Transverse colon (tissue), 4 donors: ENCODE data around the gene ALG8. TPM values are rescaled to one million over a fixed set of nuclear protein-coding genes. Genes with fewer than 3 reads are reported as not detected.

Source experiments
- DNase-seq: peaks from one replicate; pipeline ENCODE4 v3.0.0-alpha.2; 2019
- H3K27ac ChIP-seq, 4 donors: fragments of 200-600 bp; sonication (generic); 2 replicates each; pipeline ENCODE4 v1.5.1; 2016 to 2018; ENCODE audit warnings: inconsistent platforms in 4 of 4
- H3K27me3 ChIP-seq: fragments of 200-600 bp; sonication (generic); 2 replicates; pipeline ENCODE4 v1.5.1; 2017; ENCODE audit warnings: inconsistent platforms
- H3K36me3 ChIP-seq, 4 donors: fragments of 200-600 bp; sonication (generic); 2 replicates each; pipeline ENCODE4 v1.5.1; 2017 to 2019; ENCODE audit warnings: inconsistent platforms in 4 of 4
- H3K4me1 ChIP-seq, 4 donors: fragments of 200-600 bp; sonication (generic); 2 replicates each; pipeline ENCODE4 v1.5.1; 2017 to 2020; ENCODE audit warnings: inconsistent platforms in 4 of 4
- H3K4me3 ChIP-seq, 4 donors: fragments of 200-600 bp; sonication (generic); 1 replicate in 1 of 4; 2 replicates in 3 of 4; pipeline versions ENCODE4 v1.5.1 to v1.6.1; 2017 to 2019; ENCODE audit warnings: inconsistent platforms in 4 of 4
- H3K9me3 ChIP-seq, 2 donors: fragments of 200-600 bp; sonication (generic); 2 replicates each; pipeline ENCODE4 v1.5.1; 2017 to 2019; ENCODE audit warnings: inconsistent platforms in 2 of 2
- CTCF ChIP-seq, 5 experiments: fragments of 200-600 bp in 3 of 5; fragments of 450-650 bp in 2 of 5; sonication (generic) in 3 of 5; IDR thresholded peaks; 1 replicate in 2 of 5; 2 replicates in 3 of 5; pipeline ENCODE4 v1.5.1; 2016 to 2017; ENCODE audit warnings: antibody characterized with exemption in 5 of 5, inconsistent platforms in 3 of 5, mild to moderate bottlenecking in 2 of 5, moderate library complexity in 1 of 5
- EP300 ChIP-seq: sonication (generic); formaldehyde crosslinking; IDR thresholded peaks from one replicate; pipeline ENCODE4 v1.6.1; 2017; ENCODE audit warnings: antibody characterized with exemption, low read depth
- POLR2A ChIP-seq: fragments of 450-650 bp; IDR thresholded peaks from one replicate; pipeline ENCODE4 v1.6.1; 2016; ENCODE audit warnings: antibody characterized with exemption, mild to moderate bottlenecking, moderate library complexity
- POLR2AphosphoS5 ChIP-seq, 3 donors: sonication (generic); formaldehyde crosslinking; IDR thresholded peaks; one replicate each; pipeline ENCODE4 v1.6.1; 2016; ENCODE audit warnings: antibody characterized with exemption in 3 of 3
- WGBS, 2 donors: methylation state at CpG; one replicate each; pipeline ENCODE4 v1.1.5; 2018; ENCODE audit warnings: low coverage in 1 of 2; 5-methylcytosine and 5-hydroxymethylcytosine counted together
- in situ Hi-C, 4 donors: fragments of 200-750 bp; cut with MboI; loops; one replicate each; pipeline versions ENCODE4 v1.15.0 to v1.15.1; 2017; ENCODE audit warnings: low sequenced_read_pairs in 3 of 4, low pct_ligation_motif_present in 1 of 4, low pct_unique_long_range_greater_than_20kb in 1 of 4
- intact Hi-C: fragments of 100-400 bp; cut with DNase I; formaldehyde crosslinking; loops from one replicate; pipeline ENCODE4 v1.15.1; 2023; ENCODE audit warnings: low total_unique reads
- total RNA-seq, 4 donors: library from RNA; depleted of rRNA; stranded (reverse); fragments of >200 nt; gene quantifications; one replicate each; pipeline ENCODE4 v1.1.0, GENCODE V29; 2016

The ALG8 gene
- total RNA-seq, 4 donors from 2014 or later: 4.9 to 28.9 (median 14.5) TPM

DNA sequence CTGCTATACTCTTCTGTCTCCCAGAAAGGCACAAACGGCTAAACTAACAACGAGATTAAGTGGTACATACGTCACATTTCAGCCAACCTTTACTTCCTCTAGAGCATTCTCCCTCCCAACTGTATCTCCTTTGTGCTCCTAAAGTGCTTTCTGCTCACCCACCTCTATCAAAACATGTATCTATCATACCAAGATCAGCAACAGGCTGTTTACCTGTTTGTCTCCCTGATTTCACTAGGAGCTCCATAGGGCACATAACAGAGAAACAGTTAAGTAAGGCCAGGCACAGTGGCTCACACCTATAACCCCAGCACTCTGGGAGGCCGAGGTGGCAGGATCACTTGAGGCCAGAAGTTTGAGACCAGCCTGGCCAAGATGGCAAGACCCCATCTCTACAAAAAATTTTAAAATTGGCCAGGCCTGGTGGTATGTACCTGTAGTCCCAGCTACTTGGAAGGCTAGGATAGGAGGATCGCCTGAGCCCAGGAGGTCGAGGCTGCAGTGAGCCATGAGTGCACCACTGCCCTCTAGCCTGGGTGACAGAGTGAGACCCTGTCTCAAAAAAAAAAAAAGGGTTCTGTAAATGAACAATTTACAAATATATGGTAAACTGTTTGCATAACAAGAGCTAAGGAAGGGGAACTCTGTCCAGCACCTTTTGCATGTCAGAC lies 62.6 kb downstream of the ALG8 start:
- Histone ChIP-seq H3K27ac (no peak overlapping the region), H3K9me3 (no peaks in the 10 kb centered on the region), H3K36me3 (peaks cover 0 to 5% (median 0%) of the 10 kb centered on the region in 4 donors), H3K4me1 (peaks cover 15 to 48% (median 23%) of the 10 kb centered on the region in 4 donors), H3K27me3 (no peaks in the 10 kb centered on the region), H3K4me3 (no peak overlapping the region)
- intact Hi-C loops (no loop called here), in situ Hi-C loops (no loop called here)
- TF ChIP-seq POLR2AphosphoS5 (IDR thresholded peaks at IDR 0.05) (no peak), POLR2A (no peak), EP300 (no peak), CTCF (IDR thresholded peaks at IDR 0.05) (no peak)
- no peak for DNase-seq
- 69 to 70% methylated on average over 5 to 6 of the region's 6 CpGs for WGBS, 2 donors

DNA sequence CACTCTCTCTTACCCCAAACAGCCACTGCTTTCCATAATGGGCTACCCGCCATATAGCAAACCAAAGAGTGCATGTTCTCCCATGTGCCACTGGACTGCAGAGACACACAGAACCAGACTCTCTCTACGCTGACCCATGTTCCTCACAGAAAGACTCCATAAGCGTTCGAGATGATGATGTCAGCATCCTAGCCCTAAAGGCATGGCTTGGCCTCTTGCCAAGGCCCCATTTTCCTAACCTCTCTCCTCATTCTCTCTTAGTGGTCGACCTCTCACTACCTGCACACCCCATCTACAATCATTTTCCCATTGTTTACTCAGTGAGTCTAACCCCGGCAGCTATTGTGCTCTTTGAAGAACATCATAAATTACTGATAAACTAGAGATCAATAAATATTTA lies 64.7 kb downstream of the ALG8 start:
- in situ Hi-C loops (no loop called here), intact Hi-C loops (no loop called here)
- H3K4me1 ChIP-seq: peaks cover 15 to 41% (median 23%) of the 10 kb centered on the region in 4 donors
- H3K9me3 ChIP-seq: no peaks in the 10 kb centered on the region
- WGBS, 2 donors: 82 to 100% methylated on average over 1 to 6 of the region's 6 CpGs
- TF ChIP-seq EP300 (no peak), CTCF (IDR thresholded peaks at IDR 0.05) (no peak), POLR2AphosphoS5 (IDR thresholded peaks at IDR 0.05) (no peak), POLR2A (no peak)
- no peak overlapping the region for H3K4me3 ChIP-seq
- H3K27me3 ChIP-seq: no peaks in the 10 kb centered on the region
- DNase-seq: no peak
- H3K27ac ChIP-seq: no peak overlapping the region
- H3K36me3 ChIP-seq: peaks cover 0 to 16% (median 2%) of the 10 kb centered on the region in 4 donors

GRCh38 chr11:78072455-78072854 lies 67.0 kb downstream of the ALG8 start:
- Histone ChIP-seq H3K27me3 (no peaks in the 10 kb centered on the region), H3K4me3 (no peak overlapping the region), H3K27ac (no peak overlapping the region), H3K4me1 (peaks cover 5 to 31% (median 10%) of the 10 kb centered on the region in 4 donors), H3K9me3 (no peaks in the 10 kb centered on the region), H3K36me3 (peaks cover 0 to 24% (median 2%) of the 10 kb centered on the region in 4 donors)
- intact Hi-C loops (no loop called here), in situ Hi-C loops (no loop called here)
- TF ChIP-seq POLR2A (no peak), EP300 (no peak), CTCF (IDR thresholded peaks at IDR 0.05) (no peak), POLR2AphosphoS5 (IDR thresholded peaks at IDR 0.05) (no peak)
- no peak for DNase-seq
- WGBS, 2 donors: 89 to 93% methylated on average over 3 to 4 of the region's 4 CpGs

DNA sequence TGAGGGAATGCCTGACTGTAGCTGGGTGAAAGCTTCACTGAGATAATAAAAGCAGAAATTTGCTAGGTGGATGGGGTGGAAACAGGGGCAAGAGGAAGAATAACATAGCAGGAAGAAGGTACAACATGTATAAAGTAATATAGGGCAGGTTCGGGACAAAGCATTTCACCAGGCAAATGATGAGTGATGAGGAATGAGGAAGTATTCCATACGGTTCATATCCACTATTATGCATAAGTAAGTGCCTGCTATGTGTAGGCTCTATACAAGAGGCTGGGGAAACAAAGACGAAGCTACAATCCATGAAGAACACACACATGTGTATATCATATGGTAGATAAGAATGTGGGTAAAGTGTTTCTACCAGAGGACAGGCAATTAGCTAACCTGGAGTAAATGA lies 67.7 kb downstream of the ALG8 start:
- no peak for DNase-seq
- Histone ChIP-seq H3K27me3 (no peaks in the 10 kb centered on the region), H3K9me3 (no peaks in the 10 kb centered on the region), H3K27ac (no peak overlapping the region), H3K4me1 (peaks cover 0 to 24% (median 6%) of the 10 kb centered on the region in 4 donors), H3K36me3 (peaks cover 0 to 24% (median 2%) of the 10 kb centered on the region in 4 donors), H3K4me3 (no peak overlapping the region)
- intact Hi-C loops (no loop called here), in situ Hi-C loops (no loop called here)
- TF ChIP-seq EP300 (no peak), POLR2AphosphoS5 (IDR thresholded peaks at IDR 0.05) (no peak), CTCF (IDR thresholded peaks at IDR 0.05) (no peak), POLR2A (no peak)
- WGBS, 2 donors: 68 to 78% methylated on average over 3 of the region's 3 CpGs
